ENCODE results near the gene CHERP.

Gene CHERP

DNA sequence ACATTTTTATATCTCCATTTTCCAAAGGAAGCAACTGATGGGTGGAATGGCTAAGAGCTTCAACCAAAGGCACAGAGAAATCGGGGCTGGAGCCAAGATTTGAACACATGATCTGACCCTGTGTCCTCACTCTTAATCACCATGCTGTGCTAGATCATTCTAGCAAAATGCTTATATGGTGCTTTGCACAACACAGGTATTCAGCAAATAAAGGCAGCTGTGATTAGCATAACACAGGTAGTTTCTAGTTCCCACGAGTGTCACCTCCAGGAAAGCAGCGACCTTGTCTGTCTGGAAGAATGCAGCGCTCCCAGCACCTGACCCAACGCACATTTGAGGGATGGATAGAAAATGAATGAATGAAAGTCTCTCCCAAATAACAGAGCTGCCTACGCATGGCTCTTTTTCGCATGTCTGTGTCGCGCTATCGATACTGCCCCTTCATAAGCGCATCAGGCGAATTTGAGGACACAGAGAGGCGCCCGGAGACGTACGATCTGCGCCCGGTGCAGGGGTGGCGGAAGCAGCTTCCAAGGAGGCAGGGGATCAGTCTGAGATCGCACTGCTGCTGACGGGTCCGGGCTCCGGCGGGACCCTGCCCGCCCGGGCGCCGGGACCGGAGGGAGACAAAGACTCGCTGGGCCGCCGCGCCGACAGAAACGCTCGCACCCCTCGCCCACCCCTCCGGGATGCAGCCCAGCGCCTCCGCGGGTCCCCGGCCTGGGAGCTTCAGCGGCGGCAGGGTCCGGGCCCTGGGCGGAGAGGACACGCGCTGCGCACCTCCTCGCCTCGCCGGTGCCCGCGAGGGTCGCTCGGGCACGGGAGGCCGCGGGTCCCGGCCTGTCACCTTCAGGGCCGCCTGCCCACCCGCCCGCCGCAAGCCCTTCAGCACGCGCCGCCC lies 71.1 kb downstream of the CHERP start:
- Histone ChIP-seq H3K9ac (ENCODE audit: low read depth, low read length) (peak overlapping the region; percentile 90), H3K9me3 (ENCODE audit: control insufficient read depth, insufficient read depth, low read length) (no peaks in the 10 kb centered on the region; the same call in 1 of the 2 replicates), H3K36me3 (ENCODE audit: insufficient read depth, low read length) (no peaks in the 10 kb centered on the region), H3K4me1 (ENCODE audit: insufficient read depth, low read length) (peaks cover 6% of the 10 kb centered on the region; the same call in 1 of the 2 replicates)

DNA sequence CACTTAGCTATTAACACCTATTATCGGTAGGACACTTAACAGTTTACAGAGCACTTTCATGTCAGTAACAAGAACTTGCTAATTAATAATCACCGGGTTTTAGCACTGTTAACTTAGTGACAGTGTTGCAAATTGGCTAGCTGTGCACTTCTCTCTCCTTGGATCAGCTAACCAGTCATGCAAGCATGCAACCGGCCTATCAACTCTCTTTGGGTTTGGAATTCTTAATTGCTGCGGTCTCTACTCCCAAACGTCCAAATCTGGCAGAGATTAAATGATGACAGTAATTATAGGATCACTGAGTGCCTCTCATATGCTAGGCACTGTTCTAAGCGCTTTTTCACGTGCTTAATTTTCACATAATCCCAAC lies 71.7 kb downstream of the CHERP start:
- Histone ChIP-seq H3K4me1 (ENCODE audit: insufficient read depth, low read length) (peaks cover 6% of the 10 kb centered on the region; the same call in 1 of the 2 replicates), H3K9ac (ENCODE audit: low read depth, low read length) (peak overlapping the region; percentile 90; the same call in 1 of the 2 replicates), H3K9me3 (ENCODE audit: control insufficient read depth, insufficient read depth, low read length) (no peaks in the 10 kb centered on the region; the same call in 1 of the 2 replicates), H3K36me3 (ENCODE audit: insufficient read depth, low read length) (no peaks in the 10 kb centered on the region)

Data from ES-I3 (cell line).